A204.1 (cell line): ENCODE results near the gene STRBP.
"Not testable (repeated sequence)": the region's sequence is repeated elsewhere in the genome, so short reads cannot be mapped to it uniquely, and the experiment has no call there.

Experiments used
- FAIRE-seq: peaks from 2 replicates; lab custom pipeline; 2012; peaks lifted over from hg19 to GRCh38; lab: Jason Lieb, UNC

The STRBP gene

DNA sequence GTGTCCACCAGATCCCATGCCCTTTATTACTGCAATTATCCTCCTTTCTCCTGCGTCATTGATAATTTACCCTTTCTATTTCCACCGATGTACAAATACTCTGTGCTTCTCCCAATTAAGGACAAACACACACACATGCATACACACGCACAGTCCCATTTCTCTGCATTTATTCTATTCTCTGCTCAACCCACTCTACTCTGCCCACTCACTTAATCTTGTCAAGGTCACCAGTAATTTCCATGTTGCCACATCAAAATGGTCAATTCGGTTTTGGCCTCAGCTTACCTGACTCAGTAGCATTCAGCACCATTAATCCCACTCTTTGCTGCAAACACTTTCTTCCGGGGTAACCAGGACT lies 14.6 kb upstream of the STRBP start:
- no peak for FAIRE-seq

DNA sequence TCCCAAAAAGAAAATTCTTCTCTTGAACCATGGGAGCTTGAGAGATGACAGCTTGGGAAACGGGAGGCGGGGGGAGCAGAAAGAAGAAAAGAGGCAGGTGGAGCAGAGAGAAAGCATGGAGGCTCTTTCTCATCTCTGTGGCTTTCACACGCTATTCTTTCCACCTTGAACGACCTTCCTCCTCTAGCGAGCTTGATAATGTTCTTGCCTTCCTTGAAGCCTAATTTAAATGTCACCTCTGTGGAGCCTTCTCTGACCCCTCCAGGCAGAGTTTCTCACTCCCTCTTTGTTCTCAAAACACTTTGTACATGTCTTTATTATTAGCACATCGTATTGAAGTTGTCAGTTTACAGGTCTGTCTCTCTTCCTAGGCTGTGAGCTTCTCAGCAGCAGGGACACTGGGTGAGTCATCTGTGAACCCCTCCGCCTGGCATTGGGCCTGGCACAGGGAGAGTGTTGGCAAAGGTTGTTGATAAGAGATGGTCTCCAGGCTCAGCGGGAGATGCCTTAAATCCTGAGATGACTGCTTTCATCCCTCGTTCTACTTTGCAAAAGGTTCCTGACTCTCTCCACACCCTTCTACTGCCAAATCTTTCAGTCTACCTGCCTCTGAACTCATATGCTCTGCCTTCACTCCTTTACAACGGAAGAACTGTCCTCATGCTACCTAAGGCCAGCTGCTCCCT lies 14.1 kb upstream of the STRBP start:
- FAIRE-seq: no peak

DNA sequence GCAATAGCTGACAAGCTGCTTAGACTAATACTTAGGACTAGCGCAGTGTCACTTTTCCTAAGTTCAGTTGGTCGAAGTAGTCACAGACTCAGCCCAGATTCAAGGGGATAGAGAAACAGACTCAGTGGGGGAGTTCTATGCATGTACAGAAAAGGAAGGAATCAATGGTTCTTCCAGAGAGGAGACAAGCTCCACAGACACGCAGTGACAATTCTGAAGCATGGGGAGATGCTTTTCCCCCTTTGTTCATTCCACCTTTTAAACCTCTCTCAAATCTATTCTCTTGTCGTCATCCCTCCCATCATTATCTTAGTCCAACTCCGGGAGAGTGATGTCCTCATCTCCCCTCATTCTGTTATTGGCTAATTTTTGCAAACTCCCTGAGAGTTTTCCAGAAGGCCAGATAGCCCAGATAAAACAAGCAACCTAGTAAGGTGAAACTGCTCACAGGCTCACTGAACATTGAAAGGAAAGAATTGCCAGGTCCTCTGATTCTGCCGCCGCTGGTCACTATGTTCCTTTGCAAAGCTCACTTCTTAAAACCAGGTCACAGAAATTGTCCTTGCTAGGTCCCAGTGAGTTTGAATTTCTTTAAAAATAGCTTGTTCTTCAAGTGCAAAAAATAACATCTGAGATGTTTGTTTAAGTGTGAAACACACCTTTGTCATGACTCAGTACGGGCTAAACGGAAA lies 13.4 kb upstream of the STRBP start:
- no peak for FAIRE-seq

DNA sequence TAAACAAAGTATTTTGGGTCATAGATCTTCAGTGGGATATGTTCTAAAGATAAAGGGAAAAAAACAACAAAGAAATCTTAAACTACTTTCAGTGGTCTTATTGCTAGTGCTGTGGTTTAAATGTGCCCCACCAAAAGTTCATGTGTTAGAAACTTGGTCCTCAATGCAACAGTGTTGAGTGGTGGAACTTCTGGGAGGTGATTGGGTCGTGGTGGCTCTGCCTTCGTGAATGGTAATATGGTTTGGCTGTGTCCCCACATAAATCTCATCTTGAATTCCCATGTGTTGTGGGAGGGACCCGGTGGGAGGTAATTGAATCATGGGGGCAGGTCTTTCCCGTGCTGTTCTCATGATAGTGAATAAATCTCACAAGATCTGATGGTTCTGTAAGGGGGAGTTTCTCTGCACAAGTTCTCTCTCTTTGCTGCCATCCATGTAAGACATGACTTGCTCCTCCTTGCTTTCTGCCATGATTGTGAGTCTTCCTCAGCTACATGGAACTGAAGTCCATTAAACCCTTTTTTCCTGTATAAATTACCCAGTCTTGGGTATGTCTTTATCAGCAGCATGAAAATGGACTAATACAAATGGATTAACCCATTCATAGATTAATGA lies 10.6 kb upstream of the STRBP start:
- not testable (repeated sequence) for FAIRE-seq

DNA sequence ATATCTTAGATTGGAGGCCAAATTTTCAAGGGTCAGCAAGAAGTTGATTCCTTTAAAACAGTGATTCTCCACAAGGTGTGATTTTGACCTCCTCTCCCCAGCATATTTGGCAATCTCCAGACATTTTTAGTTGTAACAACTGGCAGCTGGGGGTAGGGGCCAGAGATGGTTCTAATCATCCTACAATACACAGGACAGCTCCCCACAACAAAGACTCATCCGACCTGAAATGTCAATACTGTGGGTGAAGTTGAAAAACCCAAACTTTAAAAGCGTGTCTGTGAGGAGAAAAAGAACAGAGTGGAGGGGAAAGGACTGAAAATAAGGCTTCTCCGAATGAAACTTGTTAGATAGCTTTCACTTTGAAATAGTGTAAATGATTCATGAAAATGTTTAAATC lies 10.0 kb upstream of the STRBP start:
- FAIRE-seq: no peak

DNA sequence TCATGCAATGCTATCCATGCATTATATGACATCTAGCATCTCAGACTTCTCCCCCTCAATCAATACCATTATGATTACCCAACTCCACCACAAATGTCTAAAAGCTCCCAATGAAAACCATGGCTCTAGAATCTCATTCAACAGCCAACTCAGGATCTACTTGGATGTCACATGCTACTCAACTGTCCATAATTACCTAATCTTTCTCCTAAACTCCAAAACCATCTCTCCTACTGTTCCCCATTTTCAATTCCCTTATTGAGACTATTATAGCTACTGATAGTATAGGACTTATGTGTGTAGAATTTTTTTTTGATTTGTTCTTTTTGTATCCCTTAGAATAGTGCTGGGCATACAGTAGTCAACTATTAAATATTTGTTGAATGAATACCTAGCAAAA lies 8.2 kb upstream of the STRBP start:
- FAIRE-seq: no peak

DNA sequence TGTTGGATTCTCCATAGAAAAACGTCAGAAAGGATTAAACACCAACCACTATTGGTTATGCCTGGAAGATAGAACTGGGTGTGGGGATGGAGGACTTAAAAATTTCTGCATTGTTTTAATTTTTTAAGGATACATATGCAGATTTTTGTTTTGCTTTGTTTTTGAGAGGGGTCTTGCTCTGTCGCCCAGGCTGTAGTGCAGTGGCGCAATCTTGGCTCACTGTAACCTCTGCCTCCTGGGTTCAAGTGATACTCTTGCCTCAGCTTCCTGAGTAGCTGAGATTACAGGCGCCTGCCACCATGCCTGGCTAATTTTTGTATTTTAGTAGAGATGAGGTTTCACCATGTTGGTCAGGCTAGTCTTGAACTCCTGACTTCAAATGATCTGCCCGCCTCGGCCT lies 2.7 kb upstream of the STRBP start:
- not testable (repeated sequence) for FAIRE-seq

DNA sequence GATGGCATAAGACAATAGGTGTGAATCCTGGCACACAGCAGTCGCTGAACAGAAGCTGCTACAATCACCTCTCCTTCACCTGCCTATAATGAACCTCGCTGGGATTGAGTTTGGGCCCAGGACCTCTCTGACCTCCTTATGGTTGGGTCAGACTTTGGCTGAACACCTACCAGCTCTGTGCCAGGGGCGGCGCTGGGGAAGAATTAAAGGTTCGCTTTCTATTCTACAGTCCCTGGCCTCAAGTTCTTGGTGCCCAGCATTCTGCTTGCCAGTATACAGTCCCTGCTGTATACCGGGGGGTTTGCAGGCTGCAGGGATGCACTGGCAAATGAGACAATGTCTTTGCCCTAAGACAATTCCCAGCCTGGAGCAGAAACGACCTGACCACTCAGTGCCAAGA lies 895 bp upstream of the STRBP start:
- FAIRE-seq: no peak

DNA sequence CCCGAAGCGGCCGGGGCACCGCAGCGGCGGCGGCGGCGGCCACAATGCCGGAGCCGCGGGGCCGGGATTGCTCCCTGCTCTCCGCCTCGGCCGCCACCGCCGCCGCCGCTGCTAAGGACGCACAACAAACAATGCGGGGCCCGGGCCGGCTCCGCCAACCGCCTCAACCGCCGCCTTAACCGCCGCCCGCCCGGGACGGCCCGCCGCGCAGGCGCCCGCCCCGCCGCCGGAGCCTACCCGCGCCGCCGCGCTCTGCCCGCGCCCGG lies 254 bp downstream of the STRBP start:
- no peak for FAIRE-seq

DNA sequence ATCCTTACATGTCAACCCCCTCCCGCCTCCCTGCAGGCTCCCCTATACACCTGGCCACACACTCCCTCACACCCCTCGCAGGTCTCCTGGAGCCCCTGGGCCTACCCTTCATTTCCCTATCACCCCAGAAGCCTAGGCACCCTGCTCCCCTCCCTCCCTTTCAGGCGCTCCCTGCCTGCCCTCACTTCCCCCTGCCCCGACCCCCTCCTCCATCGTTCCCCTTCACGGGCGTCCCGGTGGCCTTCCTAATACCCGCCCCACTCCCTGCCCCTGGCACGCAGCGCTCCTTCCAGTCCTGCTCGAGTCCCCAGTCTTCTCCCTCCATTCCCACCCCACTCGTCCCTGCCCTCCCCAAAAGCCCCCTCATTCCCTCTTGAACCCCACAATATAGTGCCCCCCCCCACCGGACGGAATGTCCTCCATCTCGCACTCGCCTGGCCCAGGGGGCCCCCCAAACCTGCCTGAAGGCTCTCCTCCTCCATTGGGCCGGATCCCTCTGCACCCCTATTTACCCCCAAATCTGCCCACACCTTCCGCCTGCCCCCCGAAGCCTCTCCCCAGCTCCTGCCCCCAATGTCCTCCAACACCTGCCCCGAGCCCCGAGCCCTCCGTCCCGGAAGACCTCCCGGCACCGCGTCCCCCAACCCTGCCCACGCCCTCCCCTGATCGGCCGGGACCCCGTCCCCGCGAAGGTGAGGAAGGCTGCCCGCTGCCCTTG lies 746 bp downstream of the STRBP start:
- FAIRE-seq: no peak

DNA sequence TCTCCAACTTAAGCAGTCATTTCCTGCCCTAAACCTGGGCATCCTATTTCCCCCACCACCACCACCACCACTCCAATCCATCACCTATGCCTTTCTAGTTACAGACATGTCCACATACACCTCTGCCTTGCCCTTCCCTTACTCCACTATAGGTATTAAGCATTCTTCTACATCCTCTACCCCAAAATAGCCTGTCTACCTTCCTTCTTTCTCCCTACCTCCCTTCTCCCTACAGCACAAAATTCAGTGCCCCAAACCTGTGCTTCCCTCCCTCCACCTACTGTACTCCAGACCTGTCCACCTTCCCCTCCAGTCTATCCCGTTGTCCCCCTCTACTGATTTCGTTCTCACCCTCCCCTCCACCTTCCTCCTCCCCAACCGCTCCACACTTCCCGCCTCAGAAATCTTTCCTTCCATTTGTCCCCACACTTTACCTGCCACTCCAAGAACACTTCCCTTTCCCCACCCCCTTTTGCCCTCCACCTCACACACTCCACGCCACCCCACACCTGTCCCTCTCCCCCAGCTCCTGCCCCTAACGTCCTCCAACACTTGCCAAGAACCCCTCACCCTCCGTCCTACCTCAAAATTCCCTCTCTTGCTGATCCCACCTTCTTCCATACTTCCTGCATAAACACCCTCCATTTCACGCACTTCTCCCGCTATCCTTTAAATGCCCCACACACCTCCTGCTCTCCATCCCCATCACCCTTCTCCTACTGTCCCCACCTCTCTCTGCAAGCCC lies 1.6 kb downstream of the STRBP start:
- FAIRE-seq: no peak

DNA sequence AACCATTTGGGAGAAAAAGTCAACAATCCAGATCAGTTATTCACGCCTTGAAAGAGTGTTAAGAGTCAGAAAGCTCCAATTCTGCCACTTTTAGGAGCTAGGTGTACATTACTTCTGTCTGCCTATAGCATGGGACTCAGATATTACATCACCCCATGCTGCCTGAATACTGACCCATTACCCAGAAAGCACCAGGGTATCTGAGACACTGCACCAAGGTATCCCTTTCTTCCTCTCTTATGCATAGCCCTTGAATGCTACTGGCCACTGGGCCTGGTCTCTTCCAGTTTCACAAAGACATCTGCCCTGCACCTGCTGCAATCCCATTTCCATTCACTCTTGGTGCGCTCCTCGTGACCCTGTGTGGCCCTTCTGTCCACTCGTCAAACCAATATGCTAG lies 2.6 kb downstream of the STRBP start:
- FAIRE-seq: no peak

DNA sequence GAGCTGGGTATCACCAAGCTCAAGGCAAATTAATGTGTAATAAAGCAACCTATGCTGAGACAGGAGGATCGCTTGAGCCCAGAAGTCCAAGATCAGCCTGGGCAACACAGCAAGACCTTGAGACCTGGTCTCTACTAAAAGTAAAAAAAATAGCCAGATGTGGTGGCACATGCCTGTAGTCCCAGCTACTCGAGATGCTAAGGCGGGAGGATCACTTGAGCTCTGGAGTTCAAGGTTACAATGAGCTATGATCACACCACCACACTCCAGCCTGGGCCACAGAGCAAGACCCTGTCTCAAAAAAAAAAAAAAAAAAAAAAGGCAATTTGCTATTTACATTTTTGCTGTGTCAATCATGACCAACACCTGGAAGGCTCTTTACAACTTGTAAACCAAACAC lies 5.2 kb downstream of the STRBP start:
- FAIRE-seq: no peak

DNA sequence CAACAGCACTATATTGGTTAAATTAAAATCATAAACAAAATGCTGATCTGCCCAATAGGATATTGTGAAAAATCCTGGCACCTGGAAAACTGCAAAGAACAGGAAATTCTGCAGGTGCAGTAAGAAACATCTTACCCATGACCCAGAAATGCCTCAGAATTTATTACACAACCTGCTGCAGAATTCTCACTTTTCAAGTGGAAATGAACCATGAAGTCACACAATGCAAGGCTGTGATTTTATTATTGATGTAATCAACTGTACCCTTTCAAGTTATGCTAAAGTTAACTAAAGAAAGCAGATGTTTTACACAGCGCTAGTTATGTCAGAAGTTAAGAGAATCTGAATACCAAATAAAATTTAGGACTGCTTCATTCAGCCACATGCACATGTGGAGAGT lies 6.0 kb downstream of the STRBP start:
- no peak for FAIRE-seq

DNA sequence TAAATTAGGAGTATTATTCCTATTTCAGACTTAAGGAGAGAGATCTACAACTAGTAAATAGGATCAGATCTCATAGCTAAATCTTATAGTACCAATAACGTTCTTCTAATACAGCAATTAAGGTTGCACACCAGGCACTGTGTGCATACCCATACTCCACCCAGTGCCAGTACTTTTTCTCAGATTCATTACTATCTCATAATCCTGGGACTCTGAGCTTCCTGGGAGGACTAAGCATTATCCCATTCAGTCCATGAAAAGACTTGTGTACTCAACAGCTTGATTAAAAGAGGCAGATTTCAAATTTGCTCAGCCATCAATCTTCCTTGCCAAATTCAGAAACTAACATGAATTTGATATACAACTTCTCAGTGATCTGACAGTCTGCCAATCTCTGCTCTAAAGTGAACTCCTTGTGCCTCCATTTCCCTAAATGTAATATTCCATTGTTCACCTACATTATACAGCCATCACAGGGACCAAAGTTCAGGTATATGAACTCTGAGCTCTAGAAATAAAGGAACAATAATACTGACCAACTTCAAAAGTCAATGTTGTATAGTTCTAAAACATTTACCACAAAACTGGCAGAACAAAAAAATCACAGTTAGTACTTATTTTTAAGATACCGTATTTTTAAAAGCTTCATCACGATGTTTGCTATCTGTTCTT lies 7.2 kb downstream of the STRBP start:
- FAIRE-seq: no peak

DNA sequence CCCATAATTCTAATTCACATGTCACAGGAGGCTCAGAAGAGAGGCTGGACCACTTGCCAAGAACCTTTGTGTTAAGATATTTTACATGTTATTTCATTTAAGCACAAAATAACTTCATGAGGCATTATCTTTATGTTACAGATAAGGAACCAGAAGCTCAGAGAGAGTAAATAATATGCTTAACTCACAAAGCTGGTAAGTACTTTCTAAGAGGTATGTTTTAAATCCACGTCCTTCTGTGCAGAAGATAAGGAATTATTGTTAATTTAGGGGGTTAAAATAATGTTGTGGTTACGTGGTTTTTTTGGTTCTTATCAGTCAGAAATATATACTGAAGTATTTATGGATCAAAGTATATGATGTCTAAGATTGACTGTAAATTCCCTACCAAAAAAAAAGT lies 8.0 kb downstream of the STRBP start:
- FAIRE-seq: no peak

DNA sequence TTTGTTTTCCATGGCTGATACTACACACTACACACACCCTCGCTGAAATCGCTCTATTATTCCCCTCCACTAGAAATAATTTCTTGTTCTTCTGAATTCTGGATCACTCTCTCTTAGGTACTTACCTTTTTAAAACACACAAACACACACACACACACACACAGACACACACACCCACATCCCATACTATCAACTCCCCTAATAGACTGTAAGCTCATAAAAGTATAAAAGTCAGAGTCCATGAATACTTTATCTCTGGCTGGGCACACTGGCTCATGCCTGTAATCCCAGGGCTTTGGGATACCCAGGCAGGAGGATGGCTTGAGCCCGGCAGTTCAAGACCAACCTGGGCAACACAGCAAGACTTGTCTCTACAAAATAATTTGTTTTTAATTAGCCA lies 11.1 kb downstream of the STRBP start:
- no peak for FAIRE-seq

DNA sequence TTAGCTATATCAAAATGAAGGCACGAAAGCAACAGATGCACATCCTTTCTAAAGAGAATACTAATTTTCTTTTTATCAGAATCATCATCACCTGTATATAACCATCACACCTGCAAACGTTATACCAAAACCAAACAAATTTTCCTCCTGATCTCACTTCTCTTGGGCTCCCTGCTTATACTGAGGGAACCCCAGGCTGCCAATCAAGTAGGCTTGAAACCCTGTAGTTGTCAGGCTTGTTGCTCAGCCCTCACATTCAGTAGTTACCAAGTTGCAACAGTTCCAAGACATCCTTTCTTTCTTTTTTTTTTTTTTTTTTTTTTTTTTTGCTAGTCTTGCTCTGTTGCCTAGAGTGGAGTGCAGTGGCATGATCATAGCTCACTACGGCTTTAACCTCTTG lies 12.7 kb downstream of the STRBP start:
- FAIRE-seq: no peak

DNA sequence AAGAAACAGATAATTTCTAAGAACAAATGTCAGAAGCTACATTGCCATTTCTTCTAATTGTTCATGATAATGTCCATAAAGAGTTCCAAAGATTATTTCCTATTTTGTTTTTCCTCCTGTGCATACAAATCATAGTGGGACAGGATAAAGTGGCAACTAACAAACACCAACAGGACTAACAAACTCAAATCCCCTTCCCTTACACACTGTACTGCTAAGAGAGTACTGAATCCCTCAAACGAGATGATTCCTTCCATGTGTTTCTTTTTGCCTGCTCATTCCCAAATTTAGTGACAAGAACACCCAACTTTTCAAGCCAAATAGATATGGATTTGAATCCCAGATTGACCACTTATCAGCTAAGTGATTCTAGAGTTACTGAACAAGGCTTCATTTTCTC lies 15.2 kb downstream of the STRBP start:
- no peak for FAIRE-seq

DNA sequence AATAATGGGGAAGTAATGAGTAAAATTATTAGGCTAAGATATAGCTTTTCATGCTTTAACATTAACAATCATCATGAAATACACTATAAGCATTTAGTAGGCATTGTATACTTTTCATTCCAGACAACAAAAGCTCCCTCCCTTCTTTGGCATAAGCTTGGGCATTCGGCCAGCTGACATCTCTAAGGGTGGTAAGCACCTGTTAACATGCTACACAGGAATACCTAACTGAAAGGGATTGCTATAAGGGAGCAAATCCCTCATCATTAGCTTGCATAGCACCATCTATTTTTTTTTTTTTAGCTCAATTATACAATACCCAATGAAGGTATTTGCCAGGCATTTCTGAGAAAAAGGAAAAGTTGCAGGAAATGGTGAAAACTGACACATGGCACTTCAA lies 16.6 kb downstream of the STRBP start:
- FAIRE-seq: no peak

DNA sequence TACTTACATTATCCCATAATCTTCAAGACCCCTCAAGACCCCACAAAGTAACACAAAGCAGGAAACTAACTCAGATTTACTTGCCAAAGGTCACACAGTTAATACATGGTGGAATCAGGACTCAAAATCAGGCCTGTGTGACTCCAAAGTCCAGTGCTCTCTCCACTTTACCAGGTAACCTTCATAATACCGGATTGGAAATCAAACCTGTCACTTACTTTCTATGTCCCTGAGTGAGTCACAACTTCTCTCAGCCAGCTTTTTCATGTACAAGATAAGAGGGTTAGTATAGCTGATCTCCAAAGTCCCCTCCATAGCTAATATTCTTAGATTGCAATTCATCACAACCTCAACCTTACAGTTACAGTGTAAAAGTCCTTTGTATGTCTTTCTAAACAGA lies 17.1 kb downstream of the STRBP start:
- no peak for FAIRE-seq

DNA sequence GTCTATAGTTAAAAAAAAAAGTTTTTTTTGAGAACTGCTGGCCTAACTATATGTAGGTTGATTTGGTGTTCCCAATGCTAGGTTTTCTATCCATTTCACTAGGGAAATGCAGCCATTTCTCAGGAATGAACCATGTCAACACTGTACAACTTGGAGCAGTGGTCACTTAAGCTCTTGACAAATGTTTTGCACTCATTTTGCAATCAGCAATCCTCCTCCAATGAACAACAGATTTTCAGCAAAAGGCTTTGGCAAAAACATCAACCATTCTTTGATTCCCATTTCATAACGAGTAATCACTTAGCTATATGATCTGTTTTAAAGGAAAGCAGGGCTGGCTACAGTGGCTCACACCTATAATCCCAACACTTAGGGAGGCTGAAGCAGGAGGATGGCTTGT lies 17.9 kb downstream of the STRBP start:
- no peak for FAIRE-seq
